Mesenteric fat pad (tissue), 1 donor: ENCODE results near the gene SP2. TPM values are rescaled to one million over a fixed set of nuclear protein-coding genes. Genes with fewer than 3 reads are reported as not detected.

Source experiments
- DNase-seq: peaks from one replicate; pipeline ENCODE4 v3.0.0-alpha.2; 2020; ENCODE audit warnings: low spot score
- total RNA-seq: library from RNA; stranded (reverse); fragmentation: NEBNext Ultra II Directional; extraction: Animal tissue kit (Norgen Biotek cat#: 25700); gene quantifications from one replicate; pipeline ENCODE4 v1.2.1, GENCODE V29; 2021
- donor health status: DM: yes; HTN: yes; CAD: no.

Gene SP2
- total RNA-seq, 1 donor from 2014 or later, result 12.7 TPM

GRCh38 chr17:47948706-47949196 is 52.7 kb downstream of the SP2 start:
- no peak for DNase-seq

- peak; percentile 96 for DNase-seq
Measured at GRCh38 chr17:47949197-47949759, 53.2 kb downstream of the SP2 start.

GRCh38 chr17:47949946-47950345 is 53.9 kb downstream of the SP2 start:
- DNase-seq, result no peak

GRCh38 chr17:47950448-47950847 is 54.4 kb downstream of the SP2 start:
- DNase-seq, result no peak

- no peak for DNase-seq
Measured at GRCh38 chr17:47952171-47953021, 56.4 kb downstream of the SP2 start.

- DNase-seq, result no peak
Measured at GRCh38 chr17:47953909-47954308, 57.9 kb downstream of the SP2 start.

- DNase-seq, result no peak
Measured at GRCh38 chr17:47955497-47956461, 59.7 kb downstream of the SP2 start.

- no peak for DNase-seq
Measured at GRCh38 chr17:47956791-47957590, 61.0 kb downstream of the SP2 start.

GRCh38 chr17:47957591-47958490 is 61.8 kb downstream of the SP2 start, which contains the start of gene PRR15L:
PRR15L (minus strand) TSS chr17:47957883; CDS start chr17:47953234, 4,649 bp downstream.
- no peak for DNase-seq

- DNase-seq, result no peak
Measured at GRCh38 chr17:47959825-47960655, 64.0 kb downstream of the SP2 start.

- DNase-seq, result no peak
Measured at GRCh38 chr17:47961406-47961805, 65.4 kb downstream of the SP2 start.

GRCh38 chr17:47962901-47963300 is 66.9 kb downstream of the SP2 start:
- no peak for DNase-seq

- no peak for DNase-seq
Measured at GRCh38 chr17:47964856-47965255, 68.8 kb downstream of the SP2 start.

- DNase-seq, result no peak
Measured at GRCh38 chr17:47966079-47966519, 70.1 kb downstream of the SP2 start.

GRCh38 chr17:47967607-47968252 is 71.7 kb downstream of the SP2 start:
- DNase-seq, result no peak

- DNase-seq, result no peak
Measured at GRCh38 chr17:47968836-47969235, 72.8 kb downstream of the SP2 start.

- DNase-seq, result no peak
Measured at GRCh38 chr17:47969930-47970724, 74.1 kb downstream of the SP2 start.
